A549 (cell line): ENCODE results near the gene ADCY1. TPM values are rescaled to one million over a fixed set of nuclear protein-coding genes. Genes with fewer than 3 reads are reported as not detected.

ENCODE experiments used
- ATAC-seq, 2 experiments: fragments of 200-7000 bp in 1 of 2; fragments of >200 bp in 1 of 2; cut with Nextera tagmentation in 1 of 2; cut with Tn5 transposase in 1 of 2; 3 replicates each; pipeline versions ENCODE4 v1.8.0 to v1.9.1; 2018 to 2020; ENCODE audit warnings: mild to moderate bottlenecking in 1 of 2, moderate library complexity in 1 of 2
- CTCF ChIA-PET: fragments of 300-600 bp; sonication (Branson Sonifier 250); formaldehyde crosslinking; extraction: SDS; loops from one replicate; lab custom pipeline; 2021; ENCODE audit warnings: antibody characterized with exemption, inconsistent platforms; lab: Yijun Ruan, JAX
- POLR2A ChIA-PET: fragments of 350-600 bp; formaldehyde crosslinking; extraction: SDS; loops from one replicate; lab custom pipeline; 2021; ENCODE audit warnings: antibody characterized with exemption, inconsistent platforms; lab: Yijun Ruan, JAX
- DNase-seq, 2 experiments: peaks; one replicate each; pipeline versions ENCODE4 v3.0.0 to v3.0.0-alpha.2; 2011 to 2016; ENCODE audit warnings: low read depth in 1 of 2, low spot score in 1 of 2
- FAIRE-seq: peaks from 2 replicates; lab custom pipeline; 2011; peaks lifted over from hg19 to GRCh38; lab: Jason Lieb, UNC
- H3K27ac ChIP-seq, 2 experiments: fragments of >200 bp; sonication (Bioruptor Twin); formaldehyde crosslinking; 3 replicates each; pipeline ENCODE4 v1.5.1; 2016 to 2017
- H3K4me1 ChIP-seq: fragments of >200 bp; sonication (Bioruptor Twin); formaldehyde crosslinking; 3 replicates; pipeline ENCODE4 v1.6.1; 2016
- H3K4me2 ChIP-seq: fragments of >200 bp; sonication (Bioruptor Twin); formaldehyde crosslinking; 3 replicates; pipeline ENCODE4 v1.6.1; 2016
- H3K4me3 ChIP-seq: fragments of >200 bp; sonication (Bioruptor Twin); formaldehyde crosslinking; 3 replicates; pipeline ENCODE4 v1.5.1; 2016
- H3K9me3 ChIP-seq: fragments of >200 bp; sonication (Bioruptor Twin); formaldehyde crosslinking; 3 replicates; pipeline ENCODE4 v1.6.1; 2016
- CHD2 ChIP-seq: fragments of 150-350 bp; IDR thresholded peaks from 2 replicates; pipeline ENCODE4 v1.6.1; 2014; ENCODE audit warnings: low read length; ENCODE audit not compliant: partially characterized antibody
- EHMT2 ChIP-seq: fragments of 200-600 bp; sonication (generic); IDR thresholded peaks from 2 replicates; pipeline ENCODE4 v1.6.1; 2016; ENCODE audit warnings: antibody characterized with exemption, low read depth, mild to moderate bottlenecking, moderate library complexity
- GATA3 ChIP-seq: IDR thresholded peaks from 2 replicates; pipeline ENCODE4 v1.6.1; 2012; ENCODE audit warnings: borderline replicate concordance
- HDAC2 ChIP-seq: fragments of 200-600 bp; sonication (generic); IDR thresholded peaks from 2 replicates; pipeline ENCODE4 v1.6.1; 2016
- HOXB5 ChIP-seq: fragments of 250-450 bp; sonication (Bioruptor Pico); IDR thresholded peaks from 2 replicates; pipeline ENCODE4 v1.5.0; 2020; ENCODE audit warnings: mild to moderate bottlenecking, moderate library complexity
- KDM1A ChIP-seq: fragments of 200-600 bp; sonication (generic); IDR thresholded peaks from 2 replicates; pipeline ENCODE4 v1.6.1; 2016; ENCODE audit warnings: low read depth, mild to moderate bottlenecking
- MAZ ChIP-seq: fragments of 150-350 bp; IDR thresholded peaks from 2 replicates; pipeline ENCODE4 v1.6.1; 2014; ENCODE audit warnings: antibody characterized with exemption, low read depth, low read length, borderline replicate concordance
- NPAS2 ChIP-seq: fragments of 250-450 bp; sonication (Bioruptor Pico); IDR thresholded peaks from 2 replicates; pipeline ENCODE4 v1.8.0; 2022; ENCODE audit warnings: mild to moderate bottlenecking, moderate library complexity, borderline replicate concordance
- NR3C1 ChIP-seq: fragments of >200 bp; sonication (Bioruptor Twin); formaldehyde crosslinking; IDR thresholded peaks from 3 replicates; pipeline ENCODE4 v1.6.1; 2017
- POLR2A ChIP-seq: IDR thresholded peaks from 2 replicates; pipeline ENCODE4 v1.6.1; 2012; ENCODE audit warnings: mild to moderate bottlenecking, low read length
- RAD21 ChIP-seq, 2 experiments: fragments of >200 bp in 1 of 2; sonication (Bioruptor Twin) in 1 of 2; formaldehyde crosslinking in 1 of 2; IDR thresholded peaks in 1 of 2; conservative IDR thresholded peaks in 1 of 2; 2 replicates in 1 of 2; 3 replicates in 1 of 2; pipeline ENCODE4 v1.6.1; 2012 to 2018; ENCODE audit warnings: inconsistent platforms in 1 of 2
- RFX5 ChIP-seq: fragments of 450-650 bp; IDR thresholded peaks from 2 replicates; pipeline ENCODE4 v1.7.1; 2014; ENCODE audit warnings: antibody characterized with exemption, mild to moderate bottlenecking, moderate library complexity
- ZC3H11A ChIP-seq: fragments of 450-650 bp; IDR thresholded peaks from 2 replicates; pipeline ENCODE4 v1.6.1; 2014; ENCODE audit warnings: antibody characterized with exemption, mild to moderate bottlenecking
- WGBS: methylation state at CpG from one replicate; pipeline ENCODE4 v1.1.6; 2017; ENCODE audit errors: missing lambda C conversion rate; 5-methylcytosine and 5-hydroxymethylcytosine counted together
- polyA plus RNA-seq, 4 experiments: library from polyadenylated mRNA; depleted of rRNA in 3 of 4; stranded (reverse); fragments of >200 nt; fragmentation: RNase III in 1 of 4; extraction: RNeasy Plus Mini Kit Qiagen cat#74134 plus additional on column Dnase treatment in 1 of 4; gene quantifications; 2 replicates in 3 of 4; 3 replicates in 1 of 4; pipeline ENCODE4 v1.2.3, GENCODE V29; 2011 to 2017
- TF ChIP-seq, protein P1 (sequence below): fragments of 450-650 bp; IDR thresholded peaks from 2 replicates; pipeline ENCODE4 v1.6.1; 2014; ENCODE audit warnings: antibody characterized with exemption
- TF ChIP-seq, protein P2 (sequence below): IDR thresholded peaks from 2 replicates; pipeline ENCODE4 v1.6.1; 2012
- TF ChIP-seq, protein P3 (sequence below): IDR thresholded peaks from 2 replicates; pipeline ENCODE4 v1.6.1; 2012; ENCODE audit warnings: low read depth, borderline replicate concordance
- TF ChIP-seq, protein P4 (sequence below): IDR thresholded peaks from 2 replicates; pipeline ENCODE4 v1.6.1; 2012
- TF ChIP-seq, protein P5 (sequence below): fragments of 250-450 bp; sonication (Bioruptor Pico); IDR thresholded peaks from 2 replicates; pipeline ENCODE4 v1.5.0; 2021; ENCODE audit warnings: mild to moderate bottlenecking, moderate library complexity, borderline replicate concordance

Gene ADCY1
- polyA plus RNA-seq, 2 of the 4 experiments (the other 2 are of a cell fraction) = 1.3 to 1.7 TPM

DNA sequence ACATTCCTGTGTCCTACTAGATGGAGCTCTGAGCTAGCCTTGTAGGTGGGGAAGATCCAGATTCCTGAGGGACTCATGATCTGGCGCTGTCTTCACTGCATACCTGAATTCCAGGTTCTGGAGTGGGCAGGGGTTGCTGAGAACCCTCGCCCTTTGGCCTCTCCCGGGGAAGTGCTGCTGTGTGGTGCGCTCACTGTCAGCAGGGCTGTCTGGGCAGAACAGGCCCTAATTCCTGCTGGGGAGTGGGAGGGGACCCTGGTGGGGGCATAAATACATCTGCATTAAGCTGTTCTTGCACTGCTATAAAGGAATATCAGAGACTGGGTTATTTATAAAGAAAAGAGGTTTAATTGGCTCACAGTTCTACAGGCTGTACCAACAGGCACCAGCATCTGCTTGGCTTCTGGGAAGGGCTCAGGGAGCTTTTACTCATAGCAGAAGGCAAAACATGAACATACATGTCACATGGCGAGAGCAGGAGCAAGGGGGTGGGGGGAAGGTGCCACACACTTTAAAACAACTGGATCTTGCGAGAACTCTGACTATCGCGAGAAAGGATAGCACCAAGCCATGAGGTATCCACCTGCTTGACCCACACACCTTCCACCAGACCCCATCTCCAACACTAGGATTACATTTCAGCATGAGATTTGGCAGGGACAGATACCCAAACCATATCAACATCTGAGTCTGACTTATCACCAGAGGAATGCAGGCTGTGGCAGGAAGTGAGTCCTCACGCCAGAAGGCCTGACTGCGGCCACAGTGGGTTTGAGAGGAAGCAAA, 115.0 kb downstream of the ADCY1 start:
- no peak for ATAC-seq
- CTCF ChIA-PET = no interaction called here
- Histone ChIP-seq H3K9me3 (no peaks in the 10 kb centered on the region), H3K4me1 (peaks cover 14% of the 10 kb centered on the region), H3K27ac (no peak overlapping the region), H3K4me3 (no peak overlapping the region), H3K4me2 (no peak overlapping the region)
- POLR2A ChIA-PET = no interaction called here
- no peak for FAIRE-seq
- TF ChIP-seq EHMT2 = no peak
- no peak for TF ChIP-seq POLR2A
- TF ChIP-seq CHD2 = no peak
- no peak for TF ChIP-seq RFX5
- TF ChIP-seq, protein P1, sequence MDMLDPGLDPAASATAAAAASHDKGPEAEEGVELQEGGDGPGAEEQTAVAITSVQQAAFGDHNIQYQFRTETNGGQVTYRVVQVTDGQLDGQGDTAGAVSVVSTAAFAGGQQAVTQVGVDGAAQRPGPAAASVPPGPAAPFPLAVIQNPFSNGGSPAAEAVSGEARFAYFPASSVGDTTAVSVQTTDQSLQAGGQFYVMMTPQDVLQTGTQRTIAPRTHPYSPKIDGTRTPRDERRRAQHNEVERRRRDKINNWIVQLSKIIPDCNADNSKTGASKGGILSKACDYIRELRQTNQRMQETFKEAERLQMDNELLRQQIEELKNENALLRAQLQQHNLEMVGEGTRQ = no peak
- no peak for TF ChIP-seq NPAS2 (CRISPR knock-in tag)
- no peak for TF ChIP-seq HOXB5 (CRISPR knock-in tag)
- no peak for TF ChIP-seq NR3C1
- no peak for DNase-seq
- 78% methylated on average over 6 of the region's 10 CpGs for WGBS

DNA sequence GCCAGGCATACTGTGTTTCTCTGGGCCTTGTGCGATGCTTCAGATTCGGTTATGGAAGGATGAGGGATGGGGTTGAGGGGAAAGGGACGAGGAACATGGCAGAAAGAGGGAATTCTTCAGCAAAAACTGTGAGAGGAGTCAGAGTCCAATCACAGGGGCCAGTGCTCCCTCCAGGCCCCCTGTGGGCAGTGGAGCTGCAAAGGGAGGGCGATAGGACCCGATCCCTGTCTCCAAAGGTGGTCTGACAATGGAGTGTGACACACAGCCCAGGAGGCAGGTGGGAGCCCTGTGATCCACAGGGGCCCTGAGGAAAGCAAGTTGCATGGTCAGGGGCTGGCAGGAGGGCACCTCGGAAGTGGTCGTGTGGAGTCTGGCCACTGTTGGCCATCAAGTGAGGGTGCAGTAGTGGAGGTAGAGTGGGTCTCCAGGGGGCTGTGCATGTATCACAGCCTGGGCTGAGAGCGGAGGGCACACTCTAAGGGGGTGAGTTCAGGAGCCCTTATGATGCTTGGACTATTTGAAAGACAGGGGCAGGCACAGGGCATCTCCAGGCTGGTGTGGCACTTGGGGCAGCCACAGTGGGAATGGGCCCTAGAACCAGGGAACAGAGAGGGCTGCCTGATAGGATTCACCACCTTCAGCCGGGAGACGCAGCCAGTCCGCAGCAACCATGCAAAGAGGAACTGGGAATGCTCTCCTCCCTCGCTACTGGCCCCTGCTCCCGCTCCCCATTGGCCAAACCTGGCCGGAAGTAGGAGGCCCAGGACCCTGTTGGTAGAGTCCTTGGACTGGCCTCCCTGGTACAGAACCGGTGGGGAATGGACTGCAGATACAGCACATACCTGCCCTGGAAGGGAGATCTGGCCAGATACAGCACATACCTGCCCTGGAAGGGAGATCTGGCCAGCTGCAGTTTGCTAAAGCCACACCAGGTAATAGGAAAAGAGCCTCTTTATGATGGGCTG, 115.9 kb downstream of the ADCY1 start:
- Histone ChIP-seq H3K4me1 (peaks cover 14% of the 10 kb centered on the region), H3K4me2 (no peak overlapping the region; the same call in 2 of the 3 replicates), H3K9me3 (no peaks in the 10 kb centered on the region), H3K27ac (no peak overlapping the region), H3K4me3 (no peak overlapping the region)
- TF ChIP-seq ZC3H11A (no peak), MAZ (no peak), EHMT2 (no peak), KDM1A (no peak)
- TF ChIP-seq, protein P2, sequence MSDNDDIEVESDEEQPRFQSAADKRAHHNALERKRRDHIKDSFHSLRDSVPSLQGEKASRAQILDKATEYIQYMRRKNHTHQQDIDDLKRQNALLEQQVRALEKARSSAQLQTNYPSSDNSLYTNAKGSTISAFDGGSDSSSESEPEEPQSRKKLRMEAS = no peak
- TF ChIP-seq, protein P3, sequence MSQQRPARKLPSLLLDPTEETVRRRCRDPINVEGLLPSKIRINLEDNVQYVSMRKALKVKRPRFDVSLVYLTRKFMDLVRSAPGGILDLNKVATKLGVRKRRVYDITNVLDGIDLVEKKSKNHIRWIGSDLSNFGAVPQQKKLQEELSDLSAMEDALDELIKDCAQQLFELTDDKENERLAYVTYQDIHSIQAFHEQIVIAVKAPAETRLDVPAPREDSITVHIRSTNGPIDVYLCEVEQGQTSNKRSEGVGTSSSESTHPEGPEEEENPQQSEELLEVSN = no peak
- TF ChIP-seq, protein P4, sequence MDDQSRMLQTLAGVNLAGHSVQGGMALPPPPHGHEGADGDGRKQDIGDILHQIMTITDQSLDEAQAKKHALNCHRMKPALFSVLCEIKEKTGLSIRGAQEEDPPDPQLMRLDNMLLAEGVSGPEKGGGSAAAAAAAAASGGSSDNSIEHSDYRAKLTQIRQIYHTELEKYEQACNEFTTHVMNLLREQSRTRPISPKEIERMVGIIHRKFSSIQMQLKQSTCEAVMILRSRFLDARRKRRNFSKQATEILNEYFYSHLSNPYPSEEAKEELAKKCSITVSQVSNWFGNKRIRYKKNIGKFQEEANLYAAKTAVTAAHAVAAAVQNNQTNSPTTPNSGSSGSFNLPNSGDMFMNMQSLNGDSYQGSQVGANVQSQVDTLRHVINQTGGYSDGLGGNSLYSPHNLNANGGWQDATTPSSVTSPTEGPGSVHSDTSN = no peak
- ATAC-seq = no peak
- no peak for DNase-seq
- WGBS = 70% methylated on average over 12 of the region's 15 CpGs
- FAIRE-seq = no peak
- ChIA-PET POLR2A (no interaction called here), CTCF (no interaction called here)

DNA sequence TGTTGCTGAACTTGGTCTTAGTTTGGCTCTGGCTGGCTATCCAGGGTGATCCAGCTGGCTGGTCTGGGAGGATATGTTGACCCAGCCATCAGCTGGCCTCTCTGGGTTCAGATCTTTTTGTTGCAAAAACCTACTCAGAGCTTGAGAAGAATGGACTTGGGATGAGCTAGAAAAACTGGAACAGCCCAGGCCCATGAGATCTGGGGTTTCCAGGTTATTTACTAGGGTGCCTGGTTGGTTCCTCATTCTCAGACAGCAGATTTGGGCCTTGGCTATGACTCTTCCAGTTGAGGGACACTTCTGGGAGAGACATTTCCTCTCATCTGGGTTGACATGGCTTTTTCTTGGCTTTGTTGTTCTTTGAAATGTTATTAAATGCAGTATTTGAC, 116.6 kb downstream of the ADCY1 start:
- no peak for TF ChIP-seq RAD21 (conservative IDR thresholded peaks at IDR 0.05 in 1 of 2, IDR thresholded peaks at IDR 0.05 in 1 of 2)
- TF ChIP-seq HDAC2 = no peak
- TF ChIP-seq, protein P5, sequence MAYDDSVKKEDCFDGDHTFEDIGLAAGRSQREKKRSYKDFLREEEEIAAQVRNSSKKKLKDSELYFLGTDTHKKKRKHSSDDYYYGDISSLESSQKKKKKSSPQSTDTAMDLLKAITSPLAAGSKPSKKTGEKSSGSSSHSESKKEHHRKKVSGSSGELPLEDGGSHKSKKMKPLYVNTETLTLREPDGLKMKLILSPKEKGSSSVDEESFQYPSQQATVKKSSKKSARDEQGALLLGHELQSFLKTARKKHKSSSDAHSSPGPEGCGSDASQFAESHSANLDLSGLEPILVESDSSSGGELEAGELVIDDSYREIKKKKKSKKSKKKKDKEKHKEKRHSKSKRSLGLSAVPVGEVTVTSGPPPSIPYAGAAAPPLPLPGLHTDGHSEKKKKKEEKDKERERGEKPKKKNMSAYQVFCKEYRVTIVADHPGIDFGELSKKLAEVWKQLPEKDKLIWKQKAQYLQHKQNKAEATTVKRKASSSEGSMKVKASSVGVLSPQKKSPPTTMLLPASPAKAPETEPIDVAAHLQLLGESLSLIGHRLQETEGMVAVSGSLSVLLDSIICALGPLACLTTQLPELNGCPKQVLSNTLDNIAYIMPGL (CRISPR knock-in tag) = no peak
- TF ChIP-seq GATA3 = no peak
- TF ChIP-seq NR3C1 = no peak
- no peak for DNase-seq
- H3K9me3 ChIP-seq = no peaks in the 10 kb centered on the region
- FAIRE-seq = no peak
- no peak overlapping the region for H3K4me3 ChIP-seq
- ChIA-PET POLR2A (no interaction called here), CTCF (no interaction called here)
- no peak overlapping the region for H3K27ac ChIP-seq
- peak overlapping the region; percentile 43; the same call in 2 of the 3 replicates for H3K4me2 ChIP-seq
- peaks cover 14% of the 10 kb centered on the region for H3K4me1 ChIP-seq
- no peak for ATAC-seq
